Activated CD4-positive, alpha-beta T cell treated with anti-CD3 and anti-CD28 coated beads for 1 hour (primary cell): ENCODE results near the gene NCEH1.

Source experiments
- DNase-seq: peaks from one replicate; pipeline ENCODE4 v3.0.0-alpha.2; 2020

Gene NCEH1

GRCh38 chr3:172640751-172641150, 70.1 kb downstream of the NCEH1 start:
- DNase-seq = no peak

GRCh38 chr3:172635588-172635987, 75.3 kb downstream of the NCEH1 start:
- no peak for DNase-seq

GRCh38 chr3:172634948-172635347, 75.9 kb downstream of the NCEH1 start:
- no peak for DNase-seq

GRCh38 chr3:172630316-172630715, 80.6 kb downstream of the NCEH1 start:
- DNase-seq = no peak

- no peak for DNase-seq
Measured at GRCh38 chr3:172629470-172629869, 81.4 kb downstream of the NCEH1 start.

GRCh38 chr3:172627057-172627809, 83.6 kb downstream of the NCEH1 start:
- no peak for DNase-seq

GRCh38 chr3:172626021-172626640, 84.7 kb downstream of the NCEH1 start:
- DNase-seq = no peak

GRCh38 chr3:172625404-172625803, 85.5 kb downstream of the NCEH1 start:
- no peak for DNase-seq

- no peak for DNase-seq
Measured at GRCh38 chr3:172624999-172625398, 85.9 kb downstream of the NCEH1 start.

GRCh38 chr3:172622916-172623700, 87.8 kb downstream of the NCEH1 start:
- DNase-seq = no peak

GRCh38 chr3:172622156-172622555, 88.7 kb downstream of the NCEH1 start:
- no peak for DNase-seq

GRCh38 chr3:172617976-172618375, 92.9 kb downstream of the NCEH1 start:
- no peak for DNase-seq

GRCh38 chr3:172617013-172617706, 93.7 kb downstream of the NCEH1 start:
- no peak for DNase-seq

- DNase-seq = no peak
Measured at GRCh38 chr3:172616031-172616461, 94.8 kb downstream of the NCEH1 start.

GRCh38 chr3:172615296-172615695, 95.6 kb downstream of the NCEH1 start:
- no peak for DNase-seq

GRCh38 chr3:172614340-172615274, 96.3 kb downstream of the NCEH1 start:
- DNase-seq = no peak

- no peak for DNase-seq
Measured at GRCh38 chr3:172613845-172614244, 97.0 kb downstream of the NCEH1 start.

- no peak for DNase-seq
Measured at GRCh38 chr3:172612871-172613678, 97.8 kb downstream of the NCEH1 start.

GRCh38 chr3:172609750-172610149, 101.1 kb downstream of the NCEH1 start:
- DNase-seq = no peak

- no peak for DNase-seq
Measured at GRCh38 chr3:172608575-172608974, 102.3 kb downstream of the NCEH1 start.
